Non-pigmented ciliary epithelial cell (primary cell): Measurements from ENCODE around the gene RHEB.
A peak's percentile ranks its signal among the peaks of the same experiment; 100 is the strongest.

Experiments used
- DNase-seq: peaks from one replicate; pipeline ENCODE4 v3.0.0-alpha.2; 2010; ENCODE audit warnings: low read depth

RHEB gene

DNA sequence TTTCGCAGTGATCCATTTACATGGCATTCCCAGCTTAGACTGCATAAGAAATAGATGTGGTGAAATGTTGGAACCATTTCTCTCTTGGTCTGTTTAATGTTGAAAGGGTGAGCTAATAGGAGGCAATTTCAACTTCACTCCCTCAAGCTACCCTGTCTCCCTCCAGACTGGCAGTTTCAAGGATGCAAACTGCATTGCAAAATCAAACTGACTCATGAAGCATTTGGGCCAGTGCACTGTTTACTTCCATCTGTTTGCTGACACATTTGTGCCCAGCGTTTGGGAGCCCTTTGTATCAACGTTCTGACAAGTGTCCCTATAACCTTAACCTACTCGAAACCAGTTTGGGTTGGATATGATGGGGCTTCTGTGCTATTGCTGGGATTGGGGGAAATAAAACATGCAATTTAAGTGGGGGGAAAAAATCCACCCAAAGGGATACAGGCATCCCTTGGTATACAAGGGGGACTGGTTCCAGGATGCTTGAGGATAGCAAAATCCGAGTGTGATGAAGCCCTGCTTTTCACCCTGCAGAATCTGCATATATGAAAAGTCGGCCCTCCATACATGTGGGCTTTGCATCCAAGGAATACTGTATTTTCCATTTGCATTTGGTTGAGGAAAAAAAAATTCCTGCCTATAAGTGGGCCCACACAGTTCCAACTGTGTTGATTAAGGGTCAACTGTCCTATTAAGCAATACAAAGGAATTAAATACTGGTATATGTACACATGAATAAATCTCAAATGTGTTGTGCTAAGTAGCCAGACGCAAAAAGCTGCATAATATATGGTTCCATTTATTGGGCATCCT, 15.6 kb downstream of the RHEB start:
- DNase-seq, result peak; percentile 22

DNA sequence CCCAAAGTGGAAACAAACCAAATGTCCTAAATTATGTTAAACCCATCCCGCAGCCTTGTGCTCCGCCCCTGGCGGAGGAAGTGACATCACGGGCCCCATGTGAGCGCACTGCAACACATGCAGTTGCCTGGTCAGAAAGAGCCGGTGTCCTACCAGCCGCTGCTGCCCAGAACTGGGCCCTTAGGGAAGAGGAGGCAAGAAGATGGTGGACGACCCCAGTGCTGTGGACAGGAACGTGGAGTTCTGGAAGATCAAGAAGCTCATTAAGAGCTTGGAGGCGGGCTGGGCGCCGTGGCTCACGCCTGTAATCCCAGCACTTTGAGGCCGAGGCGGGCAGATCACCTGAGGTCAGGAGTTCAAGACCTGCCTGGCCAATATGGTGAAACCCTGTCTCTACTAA, 18.0 kb downstream of the RHEB start:
- no peak for DNase-seq

DNA sequence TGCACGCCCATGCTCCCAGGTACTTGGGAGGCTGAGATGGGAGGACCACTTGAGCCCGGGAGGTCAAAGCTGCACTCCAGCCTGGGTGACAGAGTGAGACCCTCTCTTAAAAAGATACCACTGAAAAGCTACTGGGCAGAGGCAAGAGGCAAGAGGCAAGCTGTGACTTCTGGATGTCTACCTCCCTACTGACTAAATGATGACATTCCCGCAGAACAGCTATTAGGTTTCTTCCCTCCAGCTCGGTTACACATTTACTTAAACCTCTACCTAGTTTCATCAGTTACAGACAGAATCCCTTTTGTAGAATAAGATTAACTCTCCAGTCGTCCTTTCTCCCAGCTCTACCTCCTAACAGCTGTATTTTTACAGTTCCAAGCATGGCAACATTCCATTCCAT, 21.2 kb downstream of the RHEB start:
- DNase-seq, result no peak

DNA sequence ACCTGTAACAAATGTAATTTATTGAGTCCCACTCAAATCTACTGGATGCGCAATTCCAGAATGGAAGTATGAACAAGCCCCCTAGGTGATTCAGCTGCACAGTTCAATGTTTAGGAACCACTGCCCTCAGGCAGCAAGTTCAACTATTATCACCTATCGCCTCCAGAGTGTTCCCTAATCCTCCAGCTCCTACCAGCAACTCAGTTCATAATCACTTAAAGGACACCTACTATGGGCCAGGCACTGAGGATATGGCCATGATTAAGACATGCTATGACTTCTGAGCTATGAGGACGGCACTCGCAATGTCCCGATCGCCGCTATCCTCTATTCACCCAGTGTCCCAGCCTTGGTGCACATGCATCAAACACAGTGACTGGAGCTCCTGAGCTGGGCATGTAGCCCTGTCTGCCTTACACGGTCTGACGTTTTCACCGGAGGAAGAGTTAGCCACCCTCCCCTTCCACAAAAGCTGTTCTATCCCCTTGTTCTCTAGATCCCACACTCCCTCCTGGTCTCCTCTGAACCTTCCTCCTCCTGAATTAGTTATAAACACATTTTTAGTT, 22.3 kb downstream of the RHEB start:
- no peak for DNase-seq

DNA sequence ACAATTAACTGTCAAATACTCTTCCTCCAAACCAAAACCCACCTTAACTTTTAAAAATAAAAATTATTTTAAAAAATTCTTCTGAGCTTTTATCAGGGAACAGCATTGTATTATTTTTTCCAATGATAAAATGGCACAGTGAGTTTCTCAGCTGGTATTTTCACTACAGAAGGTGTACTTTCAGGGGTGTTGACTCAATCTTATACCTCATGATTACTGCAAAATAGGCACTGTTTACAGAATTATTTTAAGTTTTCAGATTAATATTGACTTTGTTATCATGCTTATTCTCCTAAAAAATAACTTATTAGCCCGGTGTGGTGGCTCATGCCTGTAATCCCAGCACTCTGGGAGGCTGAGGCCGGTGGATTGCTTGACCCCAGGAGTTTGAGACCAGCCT, 24.3 kb downstream of the RHEB start:
- no peak for DNase-seq

DNA sequence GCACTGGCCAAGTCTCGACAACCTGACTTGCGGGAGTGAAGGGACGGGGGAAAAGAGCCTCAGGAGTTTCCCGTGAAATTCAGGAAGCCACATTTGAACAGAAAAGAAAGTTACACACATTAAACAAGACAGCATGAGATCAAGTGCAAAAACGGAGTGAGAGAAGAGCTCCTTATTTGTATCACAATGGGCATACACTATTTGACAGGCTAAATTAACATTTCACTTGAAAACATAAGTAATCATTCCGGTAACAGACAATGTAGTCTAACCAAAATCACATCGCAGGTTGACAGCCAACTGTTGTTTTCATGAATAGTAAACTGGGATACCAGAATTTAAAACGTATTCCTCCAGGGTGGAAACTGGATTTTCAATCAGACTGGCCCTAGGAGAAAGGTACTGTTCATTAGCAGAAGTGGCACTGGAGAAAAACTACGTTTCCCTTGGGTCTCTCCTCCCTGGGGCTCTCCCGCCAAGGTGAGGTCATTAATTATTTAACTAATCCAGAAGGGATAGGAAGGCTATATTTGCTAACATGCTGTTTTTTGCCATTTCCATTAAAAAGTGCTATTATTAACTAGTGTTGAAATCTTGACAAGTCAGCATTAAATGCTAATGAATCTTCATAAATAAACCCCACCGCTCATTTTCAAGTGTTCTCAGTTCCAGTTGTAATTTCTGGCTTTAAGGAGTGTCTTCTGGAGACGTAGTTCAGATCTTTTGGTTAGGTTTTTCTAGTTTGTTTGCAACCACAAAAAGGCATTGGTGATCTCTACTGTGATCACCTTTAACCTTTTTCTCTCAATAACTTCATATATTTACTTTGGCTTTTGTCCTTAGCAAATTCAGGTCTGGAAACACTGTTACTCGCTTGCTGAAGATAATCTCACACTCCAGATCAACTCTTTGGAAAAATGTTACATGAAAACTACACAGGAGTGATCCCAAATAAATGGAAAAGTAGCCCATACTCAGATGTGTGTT, 25.1 kb downstream of the RHEB start:
- DNase-seq, result no peak

DNA sequence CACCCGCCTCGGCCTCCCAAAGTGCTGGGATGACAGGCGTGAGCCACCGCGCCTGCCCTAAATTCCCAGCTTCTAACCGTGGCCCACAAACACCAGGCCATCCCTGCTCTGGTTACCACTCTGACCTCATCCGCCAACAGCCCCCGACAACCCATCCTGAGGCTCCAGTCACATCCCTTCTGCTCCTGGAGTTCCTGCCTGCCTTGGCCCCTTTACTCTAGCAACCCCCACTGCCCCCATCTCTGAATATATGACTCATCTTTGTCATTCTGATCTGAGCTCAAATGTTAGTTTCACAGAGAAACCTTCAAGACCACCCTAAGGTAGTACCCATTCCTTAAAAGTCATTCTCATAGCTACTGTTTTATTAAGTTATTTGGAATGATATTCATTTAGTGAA, 26.6 kb downstream of the RHEB start:
- no peak for DNase-seq

DNA sequence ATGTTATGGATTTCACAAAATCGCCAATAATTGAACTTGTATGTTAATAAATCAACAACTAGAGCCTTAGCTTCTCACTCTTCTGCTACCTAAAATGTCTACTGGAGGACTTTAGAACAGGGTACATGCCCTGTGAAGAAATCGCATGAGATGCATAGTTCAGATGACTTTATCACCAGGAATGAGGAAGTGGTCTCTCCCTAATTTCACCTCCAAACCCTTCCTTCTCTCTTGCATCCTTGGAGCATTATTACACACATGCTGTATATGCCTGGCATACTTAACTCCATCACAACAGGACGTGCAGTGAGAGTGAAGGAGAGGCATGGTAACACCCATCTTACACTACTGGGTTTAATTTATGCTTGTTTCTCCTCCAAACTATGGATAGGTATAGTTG, 27.8 kb downstream of the RHEB start:
- peak; percentile 73 for DNase-seq

DNA sequence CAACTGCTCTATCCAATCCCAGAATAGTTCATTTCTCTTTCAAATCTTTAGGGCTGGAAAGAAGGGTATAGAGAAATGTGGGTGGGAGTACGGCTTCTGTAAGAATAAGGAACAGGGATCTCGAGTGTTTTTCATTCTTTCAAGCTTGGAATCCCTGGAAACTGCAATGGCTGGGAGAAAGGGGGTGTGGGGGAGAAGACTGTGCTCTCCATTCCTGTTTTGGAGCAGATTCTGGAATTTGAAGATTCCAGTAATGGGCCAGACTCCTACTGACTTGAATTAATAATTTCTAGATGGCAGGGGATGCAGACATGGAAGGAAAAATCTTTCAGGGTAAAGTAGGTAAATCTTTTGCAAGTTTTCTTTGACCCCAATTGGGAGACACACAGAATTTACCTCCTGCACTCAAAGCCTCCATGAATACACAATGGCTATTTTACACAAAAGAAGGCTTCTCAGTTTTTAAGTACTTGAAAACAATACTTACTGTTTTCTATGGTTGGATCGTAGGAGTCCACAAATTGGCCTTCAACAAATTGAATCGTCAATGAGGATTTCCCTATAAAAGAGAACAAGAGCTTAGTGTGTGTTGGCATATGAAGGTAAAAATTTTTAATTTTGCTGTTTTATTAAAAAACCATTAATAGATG, 29.1 kb downstream of the RHEB start:
- DNase-seq, result no peak

DNA sequence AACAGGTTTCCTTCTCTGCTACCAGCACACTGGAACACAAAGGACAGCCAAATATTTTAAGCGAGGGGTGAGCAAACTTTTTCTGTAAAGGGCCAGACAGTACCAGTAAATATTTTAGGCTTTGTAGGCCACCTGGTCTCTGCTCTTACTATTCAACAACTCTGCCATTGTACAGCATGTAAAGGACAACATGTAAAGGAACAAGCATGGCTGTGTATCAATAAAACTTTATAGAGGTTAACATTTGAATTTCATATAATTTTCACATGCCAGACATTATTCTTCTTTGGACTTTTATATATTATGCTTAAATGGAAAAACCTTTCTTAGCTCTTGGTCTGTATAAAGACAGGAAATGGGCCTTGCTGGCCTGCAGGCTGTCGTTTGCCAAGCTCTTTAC, 30.2 kb downstream of the RHEB start:
- no peak for DNase-seq

DNA sequence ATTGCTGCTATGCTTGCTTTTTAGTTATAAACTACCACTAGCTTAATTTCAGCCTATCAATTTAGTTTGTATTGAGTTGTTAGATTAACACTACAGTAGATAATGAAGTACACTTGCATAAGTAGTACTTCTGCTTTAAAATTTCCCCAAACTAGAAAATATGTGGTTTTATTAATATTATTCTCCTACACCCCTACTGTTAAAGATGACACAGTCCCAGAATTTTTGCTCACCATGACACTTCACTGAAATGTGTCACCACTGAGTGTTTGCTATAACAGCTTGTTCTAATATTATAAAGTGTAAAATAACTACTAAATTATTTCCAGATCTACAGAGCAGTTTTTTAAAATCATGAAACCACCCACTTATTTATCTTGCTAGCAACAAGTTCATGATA, 31.6 kb downstream of the RHEB start:
- DNase-seq, result no peak

DNA sequence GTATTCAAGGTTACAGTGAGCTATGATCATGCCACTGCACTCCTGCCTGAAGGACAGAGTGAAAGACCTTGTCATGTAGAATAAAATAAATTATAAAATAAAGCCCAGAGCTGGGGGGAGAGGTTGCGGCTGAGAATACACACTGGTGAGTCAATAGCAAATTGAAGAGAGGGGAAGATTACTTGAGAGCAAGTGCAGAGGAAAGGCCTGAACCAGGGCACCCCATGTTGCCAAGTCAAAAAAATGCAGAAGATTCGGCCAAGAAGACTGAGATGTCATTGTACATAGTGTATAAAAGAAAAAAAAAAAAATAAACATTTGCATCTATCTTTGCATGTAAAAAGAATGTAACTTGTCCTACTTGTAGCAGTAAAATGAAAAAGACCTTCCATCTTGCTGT, 32.5 kb downstream of the RHEB start:
- no peak for DNase-seq

DNA sequence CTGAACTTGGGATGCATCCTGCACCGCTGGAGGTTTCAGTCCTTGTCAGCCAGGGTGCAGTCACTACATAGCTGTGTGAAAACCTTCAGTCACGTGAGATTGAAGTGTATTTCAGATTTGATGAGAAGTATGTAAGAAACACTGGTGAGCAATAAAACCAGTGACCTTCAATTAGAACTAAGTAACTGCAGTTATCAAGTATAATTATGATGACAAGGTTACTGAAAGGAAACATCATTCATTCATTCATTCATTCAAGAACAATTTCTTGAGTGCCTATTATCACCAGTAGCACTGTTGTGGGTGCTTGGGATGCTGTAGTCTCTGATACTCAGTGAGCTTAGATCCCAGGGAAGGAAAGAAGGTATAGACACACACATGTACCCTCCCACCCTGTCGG, 33.6 kb downstream of the RHEB start:
- no peak for DNase-seq

DNA sequence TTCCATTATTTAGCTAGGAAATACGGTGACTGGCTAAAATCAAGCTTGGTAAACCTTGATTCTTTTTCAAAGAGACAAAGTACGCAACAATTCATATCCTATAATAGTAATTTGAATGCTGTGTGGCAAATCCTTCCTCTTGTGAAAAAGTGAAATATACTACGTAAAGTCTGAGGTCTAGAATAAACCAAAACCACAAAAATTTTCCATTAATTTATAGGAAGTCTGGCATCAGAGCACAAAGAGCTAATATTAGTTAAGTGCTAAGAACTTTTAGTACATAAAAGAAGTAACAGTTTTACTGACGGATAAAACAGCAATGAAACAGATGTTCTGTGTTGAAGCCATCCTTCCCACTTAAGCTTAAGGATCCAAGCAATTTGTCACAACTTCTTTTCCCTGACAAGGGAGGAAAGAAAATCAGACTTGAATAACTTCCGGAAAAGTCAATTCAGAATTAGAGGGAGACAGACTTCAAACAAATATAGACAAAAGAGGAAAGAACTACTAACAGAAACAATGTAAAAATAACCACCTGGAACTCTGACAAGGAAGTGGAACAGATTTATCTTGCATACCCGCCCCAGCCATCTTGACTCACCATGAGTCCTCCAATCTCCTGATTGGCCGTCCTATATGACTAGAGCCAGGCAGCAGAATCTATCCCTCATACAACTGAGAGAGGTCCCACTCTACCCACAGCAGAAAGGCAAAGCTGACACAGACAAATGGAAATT, 34.6 kb downstream of the RHEB start:
- DNase-seq, result peak; percentile 63

DNA sequence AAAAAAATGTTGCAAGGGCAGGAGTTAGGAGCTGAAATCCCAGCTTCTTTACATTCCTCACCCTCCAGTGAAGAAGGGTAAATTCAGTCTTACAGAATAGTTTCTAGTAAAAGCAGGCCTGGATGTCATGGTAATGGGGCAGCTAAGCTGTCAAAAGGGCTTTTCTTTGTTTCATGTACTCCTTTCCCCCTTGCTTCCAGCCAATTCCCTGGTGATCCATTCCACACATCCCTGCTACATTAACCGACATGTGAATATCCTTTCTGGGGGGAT, 36.0 kb downstream of the RHEB start:
- DNase-seq, result no peak

DNA sequence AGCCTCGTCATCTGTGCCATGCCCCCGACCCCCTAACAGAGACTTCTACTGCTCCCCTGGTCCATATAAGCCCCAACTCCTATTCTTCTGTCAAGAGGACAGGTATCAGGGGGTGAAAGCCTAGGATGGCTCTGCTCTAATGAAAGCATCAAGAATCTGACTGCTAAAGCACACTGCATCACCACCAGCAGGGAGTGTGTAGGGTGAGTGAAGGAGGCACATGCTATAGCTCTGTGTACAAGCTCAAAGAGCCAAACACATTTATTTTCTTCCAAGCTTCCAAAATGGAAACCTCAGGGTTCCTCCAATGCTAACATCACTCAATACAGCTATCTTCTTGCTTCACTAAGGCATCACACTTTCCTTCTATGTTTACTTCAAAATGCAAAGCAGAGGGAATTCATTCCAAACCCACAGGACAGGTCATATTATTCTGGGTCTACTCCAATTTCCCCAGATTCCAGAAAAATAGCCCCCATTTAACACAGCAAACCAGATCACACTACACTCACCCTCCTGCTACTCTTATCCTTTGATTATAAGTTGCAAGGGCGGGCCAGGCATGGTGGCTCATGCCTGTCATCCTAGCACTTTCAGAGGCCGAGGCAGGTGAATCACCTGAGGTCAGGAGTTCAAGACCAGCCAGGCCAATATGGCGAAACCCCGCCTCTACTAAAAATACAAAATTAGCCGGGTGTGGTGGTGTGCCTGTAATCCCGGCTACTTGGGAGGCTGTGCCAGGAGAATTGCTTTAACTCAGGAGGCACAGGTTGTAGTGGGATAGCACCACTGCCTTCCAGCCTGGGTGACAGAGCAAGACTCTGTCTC, 36.6 kb downstream of the RHEB start:
- DNase-seq, result no peak

DNA sequence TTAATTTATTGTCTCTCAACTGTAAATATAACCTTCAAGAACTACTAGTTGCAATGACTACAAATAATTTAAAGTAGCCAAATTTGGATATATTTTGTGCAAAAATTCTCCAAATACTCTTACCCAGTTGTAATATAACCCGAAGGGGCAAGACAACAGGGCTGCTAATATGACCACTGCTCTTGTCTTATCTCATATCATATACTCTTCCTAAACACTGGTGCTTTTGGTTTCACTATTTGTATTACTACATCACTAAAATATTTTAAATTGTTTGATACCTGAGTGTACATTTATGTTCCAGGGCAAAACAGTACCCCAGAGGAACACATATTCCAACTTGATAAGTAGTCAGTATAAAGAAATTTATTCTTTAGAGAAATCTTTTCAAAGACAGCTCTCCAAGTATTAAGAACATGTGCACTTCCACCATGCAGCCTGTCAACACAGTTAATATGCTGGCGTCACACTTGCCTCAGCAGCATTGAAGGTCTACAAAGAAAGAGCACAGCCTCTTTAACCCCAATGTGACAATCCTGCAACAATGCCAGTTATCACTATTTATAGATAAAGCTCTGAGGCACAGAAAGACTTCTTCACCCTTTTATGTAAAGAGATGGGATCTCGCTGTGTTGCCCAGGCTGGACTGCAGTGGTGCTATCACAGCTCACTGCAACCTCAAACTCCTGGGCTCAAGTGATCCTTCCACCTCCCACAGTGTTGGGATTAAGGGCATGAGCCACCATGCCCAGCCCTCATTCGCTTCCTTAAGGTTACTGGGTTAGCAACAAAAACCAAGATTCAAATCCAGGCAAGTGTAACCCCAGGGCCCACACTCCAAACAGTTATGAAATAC, 37.8 kb downstream of the RHEB start:
- no peak for DNase-seq

DNA sequence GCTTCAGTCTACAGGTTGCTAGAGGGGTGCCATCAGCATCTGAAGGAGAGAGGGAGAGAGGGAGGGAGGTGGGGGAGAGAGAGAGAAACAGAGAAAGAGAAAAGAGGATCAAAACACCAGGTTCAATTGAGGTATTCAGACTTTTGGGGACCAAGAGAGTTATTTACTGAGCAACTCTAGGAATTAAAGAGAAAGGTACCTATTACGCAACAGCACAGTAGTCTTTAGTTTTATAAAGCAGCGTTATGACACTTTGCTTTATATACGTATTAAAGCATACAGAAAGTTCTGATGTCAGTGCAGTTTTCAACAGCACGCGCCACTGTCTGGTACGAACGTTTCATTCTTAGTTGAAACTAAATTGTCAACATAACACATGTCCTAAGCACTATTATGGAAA, 41.8 kb downstream of the RHEB start:
- no peak for DNase-seq

DNA sequence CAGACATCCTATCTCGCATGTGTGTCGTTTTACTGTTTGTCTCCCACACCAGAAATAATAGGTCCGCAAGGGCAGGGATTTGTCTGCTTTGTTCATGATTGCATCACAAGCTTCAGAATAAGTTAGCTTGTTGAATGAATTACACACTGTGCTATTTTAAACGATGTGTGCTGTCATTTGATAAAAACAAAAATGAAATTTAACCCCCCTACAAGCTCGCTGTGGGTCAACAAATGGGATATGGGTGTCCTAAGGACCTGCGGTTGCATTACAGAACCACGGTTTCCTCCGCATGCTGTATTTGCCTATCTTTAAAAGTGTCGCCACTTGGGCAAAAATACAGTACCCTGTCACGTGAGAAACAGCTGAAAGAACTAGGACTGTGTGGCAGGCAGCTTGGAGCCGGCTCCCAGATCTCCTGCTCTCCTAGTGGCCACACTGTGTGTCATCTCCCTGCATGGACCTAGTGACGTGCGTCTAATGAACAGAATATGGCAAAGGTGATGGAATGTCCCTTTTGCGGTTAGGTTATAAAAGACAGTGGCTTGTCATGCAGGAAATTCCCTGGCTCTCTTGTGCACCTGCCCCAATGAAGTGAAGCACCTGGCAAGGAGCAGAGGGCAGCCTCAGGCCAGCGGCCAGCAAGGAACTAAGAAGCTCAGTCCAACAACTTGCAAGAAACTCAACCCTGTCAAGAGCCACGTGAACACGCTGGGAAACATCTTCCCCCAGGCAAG, 46.9 kb downstream of the RHEB start:
- DNase-seq, result no peak
